HepG2 (cell line): ENCODE measurements around the gene RBM19. TPM values are rescaled to one million over a fixed set of nuclear protein-coding genes. Genes with fewer than 3 reads are reported as not detected.

Experiments
- BRD4 ChIP-seq: sonication (generic); formaldehyde crosslinking; IDR thresholded peaks from 2 replicates; pipeline ENCODE4 v1.4.0; 2020; ENCODE audit warnings: missing genetic modification reagents
- FOXO1 ChIP-seq: sonication (generic); formaldehyde crosslinking; IDR thresholded peaks from 2 replicates; pipeline ENCODE4 v1.4.0; 2020; ENCODE audit warnings: missing genetic modification reagents
- GABPA ChIP-seq, 2 experiments: IDR thresholded peaks; 2 replicates each; pipeline ENCODE4 v1.6.1; 2011 to 2016; ENCODE audit warnings: low read depth in 2 of 2, low read length in 1 of 2, missing biosample characterization in 1 of 2, missing genetic modification characterization in 1 of 2
- SPEN ChIP-seq: sonication (generic); formaldehyde crosslinking; IDR thresholded peaks from 2 replicates; pipeline ENCODE4 v1.5.1; 2020; ENCODE audit warnings: low read depth, mild to moderate bottlenecking, missing genetic modification reagents
- TBX3 ChIP-seq: fragments of 450-650 bp; IDR thresholded peaks from 2 replicates; pipeline ENCODE4 v1.6.1; 2017; ENCODE audit warnings: antibody characterized with exemption, mild to moderate bottlenecking, inconsistent platforms, borderline replicate concordance
- ZBTB38 ChIP-seq: sonication (generic); formaldehyde crosslinking; IDR thresholded peaks from 2 replicates; pipeline ENCODE4 v1.5.1; 2020; ENCODE audit warnings: mild to moderate bottlenecking, missing genetic modification reagents
- ZNF3 ChIP-seq: IDR thresholded peaks from 2 replicates; pipeline ENCODE4 v1.7.0; 2017; ENCODE audit warnings: inconsistent platforms
- ZNF781 ChIP-seq: sonication (generic); formaldehyde crosslinking; IDR thresholded peaks from 2 replicates; pipeline ENCODE4 v1.5.1; 2020; ENCODE audit warnings: borderline replicate concordance, mild to moderate bottlenecking, missing genetic modification reagents; ENCODE audit errors: not compliant biosample characterization
- polyA plus RNA-seq, 8 experiments: library from polyadenylated mRNA; depleted of rRNA in 3 of 8; stranded (reverse) in 7 of 8; unstranded in 1 of 8; fragments of >200 nt; fragmentation: Illumina TruSeq in 4 of 8; extraction: Trizol in 4 of 8; gene quantifications; 2 replicates each; pipeline versions ENCODE4 v1.2.1 to v1.2.3, GENCODE V29; 2011 to 2016; ENCODE audit warnings: low read depth in 4 of 8, missing spikeins in 1 of 8, mixed read lengths in 1 of 8; ENCODE audit not compliant: insufficient read depth in 1 of 8
- total RNA-seq, 5 experiments: library from RNA; depleted of rRNA; stranded (reverse); fragments of >200 nt; fragmentation: Illumina TruSeq; extraction: Trizol; gene quantifications; 2 replicates each; pipeline ENCODE4 v1.2.3, GENCODE V29; 2016; ENCODE audit warnings: low read depth in 1 of 5
- TF ChIP-seq, protein P1 (sequence below): sonication (generic); formaldehyde crosslinking; IDR thresholded peaks from 2 replicates; pipeline ENCODE4 v1.5.1; 2020; ENCODE audit warnings: mild to moderate bottlenecking, missing genetic modification reagents, borderline replicate concordance
- TF ChIP-seq, protein P2 (sequence below): sonication (generic); formaldehyde crosslinking; IDR thresholded peaks from 2 replicates; pipeline ENCODE4 v1.4.0; 2020; ENCODE audit warnings: missing genetic modification reagents, mild to moderate bottlenecking, borderline replicate concordance
- TF ChIP-seq, protein P3 (sequence below): sonication (generic); formaldehyde crosslinking; IDR thresholded peaks from 2 replicates; pipeline ENCODE4; 2020; ENCODE audit warnings: missing genetic modification reagents, mild to moderate bottlenecking, borderline replicate concordance
- TF ChIP-seq, protein P4 (sequence below): sonication (generic); formaldehyde crosslinking; IDR thresholded peaks from 2 replicates; pipeline ENCODE4 v1.5.0; 2020; ENCODE audit warnings: mild to moderate bottlenecking, missing genetic modification reagents
- TF ChIP-seq, protein P5 (sequence below): IDR thresholded peaks from 2 replicates; pipeline ENCODE4 v1.6.1; 2012; ENCODE audit warnings: inconsistent platforms

The RBM19 gene
- total and polyA plus RNA-seq, 2 of the 13 experiments (the other 11 are each of a cell fraction or from before 2014, with no cell fraction given) = 19.3 to 32.2 TPM

DNA sequence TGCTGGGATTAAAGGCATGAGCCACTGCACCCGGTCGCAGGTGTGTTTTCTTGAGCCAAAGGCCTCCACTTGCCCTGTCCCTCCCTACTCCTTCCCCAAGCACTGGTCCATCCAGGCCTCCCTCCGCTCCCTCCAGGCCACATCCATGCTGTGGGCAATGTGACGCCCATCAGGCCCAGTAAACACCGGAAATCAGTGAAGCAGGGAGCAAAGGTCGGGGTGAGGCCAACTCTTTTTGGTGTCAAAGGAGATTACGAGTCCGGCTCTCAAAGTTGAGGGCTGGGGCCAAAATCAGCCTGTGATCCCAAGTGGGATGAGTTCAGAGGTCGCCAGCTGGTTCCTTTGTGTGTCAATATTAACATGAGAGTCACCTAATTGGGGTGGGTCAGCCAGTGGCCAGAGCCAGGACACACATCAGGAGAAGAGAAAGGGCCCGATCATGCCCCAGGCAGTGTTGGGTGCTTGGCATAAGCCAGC, 195.7 kb downstream of the RBM19 start (continued):
- TF ChIP-seq TBX3 (peak; percentile 84; the same call in 1 of the 2 replicates), GABPA (IDR thresholded peaks at IDR 0.05; ENCODE audit: low read depth, low read length) (peak; percentile 29; the same call in 1 of the 2 replicates), GABPA (CRISPR knock-in tag; IDR thresholded peaks at IDR 0.05; ENCODE audit: low read depth) (peak; percentile 87), BRD4 (CRISPR knock-in tag) (peak; percentile 85; the same call in 1 of the 2 replicates), FOXO1 (CRISPR knock-in tag) (peak; percentile 99), ZNF3 (CRISPR knock-in tag) (no peak; the same call in 1 of the 2 replicates), ZNF781 (CRISPR knock-in tag) (peak; percentile 29), ZBTB38 (peak; percentile 86), SPEN (peak; percentile 88)
- TF ChIP-seq, protein P1, sequence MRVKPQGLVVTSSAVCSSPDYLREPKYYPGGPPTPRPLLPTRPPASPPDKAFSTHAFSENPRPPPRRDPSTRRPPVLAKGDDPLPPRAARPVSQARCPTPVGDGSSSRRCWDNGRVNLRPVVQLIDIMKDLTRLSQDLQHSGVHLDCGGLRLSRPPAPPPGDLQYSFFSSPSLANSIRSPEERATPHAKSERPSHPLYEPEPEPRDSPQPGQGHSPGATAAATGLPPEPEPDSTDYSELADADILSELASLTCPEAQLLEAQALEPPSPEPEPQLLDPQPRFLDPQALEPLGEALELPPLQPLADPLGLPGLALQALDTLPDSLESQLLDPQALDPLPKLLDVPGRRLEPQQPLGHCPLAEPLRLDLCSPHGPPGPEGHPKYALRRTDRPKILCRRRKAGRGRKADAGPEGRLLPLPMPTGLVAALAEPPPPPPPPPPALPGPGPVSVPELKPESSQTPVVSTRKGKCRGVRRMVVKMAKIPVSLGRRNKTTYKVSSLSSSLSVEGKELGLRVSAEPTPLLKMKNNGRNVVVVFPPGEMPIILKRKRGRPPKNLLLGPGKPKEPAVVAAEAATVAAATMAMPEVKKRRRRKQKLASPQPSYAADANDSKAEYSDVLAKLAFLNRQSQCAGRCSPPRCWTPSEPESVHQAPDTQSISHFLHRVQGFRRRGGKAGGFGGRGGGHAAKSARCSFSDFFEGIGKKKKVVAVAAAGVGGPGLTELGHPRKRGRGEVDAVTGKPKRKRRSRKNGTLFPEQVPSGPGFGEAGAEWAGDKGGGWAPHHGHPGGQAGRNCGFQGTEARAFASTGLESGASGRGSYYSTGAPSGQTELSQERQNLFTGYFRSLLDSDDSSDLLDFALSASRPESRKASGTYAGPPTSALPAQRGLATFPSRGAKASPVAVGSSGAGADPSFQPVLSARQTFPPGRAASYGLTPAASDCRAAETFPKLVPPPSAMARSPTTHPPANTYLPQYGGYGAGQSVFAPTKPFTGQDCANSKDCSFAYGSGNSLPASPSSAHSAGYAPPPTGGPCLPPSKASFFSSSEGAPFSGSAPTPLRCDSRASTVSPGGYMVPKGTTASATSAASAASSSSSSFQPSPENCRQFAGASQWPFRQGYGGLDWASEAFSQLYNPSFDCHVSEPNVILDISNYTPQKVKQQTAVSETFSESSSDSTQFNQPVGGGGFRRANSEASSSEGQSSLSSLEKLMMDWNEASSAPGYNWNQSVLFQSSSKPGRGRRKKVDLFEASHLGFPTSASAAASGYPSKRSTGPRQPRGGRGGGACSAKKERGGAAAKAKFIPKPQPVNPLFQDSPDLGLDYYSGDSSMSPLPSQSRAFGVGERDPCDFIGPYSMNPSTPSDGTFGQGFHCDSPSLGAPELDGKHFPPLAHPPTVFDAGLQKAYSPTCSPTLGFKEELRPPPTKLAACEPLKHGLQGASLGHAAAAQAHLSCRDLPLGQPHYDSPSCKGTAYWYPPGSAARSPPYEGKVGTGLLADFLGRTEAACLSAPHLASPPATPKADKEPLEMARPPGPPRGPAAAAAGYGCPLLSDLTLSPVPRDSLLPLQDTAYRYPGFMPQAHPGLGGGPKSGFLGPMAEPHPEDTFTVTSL (CRISPR knock-in tag) = peak; percentile 89; the same call in 1 of the 2 replicates
- TF ChIP-seq, protein P2, sequence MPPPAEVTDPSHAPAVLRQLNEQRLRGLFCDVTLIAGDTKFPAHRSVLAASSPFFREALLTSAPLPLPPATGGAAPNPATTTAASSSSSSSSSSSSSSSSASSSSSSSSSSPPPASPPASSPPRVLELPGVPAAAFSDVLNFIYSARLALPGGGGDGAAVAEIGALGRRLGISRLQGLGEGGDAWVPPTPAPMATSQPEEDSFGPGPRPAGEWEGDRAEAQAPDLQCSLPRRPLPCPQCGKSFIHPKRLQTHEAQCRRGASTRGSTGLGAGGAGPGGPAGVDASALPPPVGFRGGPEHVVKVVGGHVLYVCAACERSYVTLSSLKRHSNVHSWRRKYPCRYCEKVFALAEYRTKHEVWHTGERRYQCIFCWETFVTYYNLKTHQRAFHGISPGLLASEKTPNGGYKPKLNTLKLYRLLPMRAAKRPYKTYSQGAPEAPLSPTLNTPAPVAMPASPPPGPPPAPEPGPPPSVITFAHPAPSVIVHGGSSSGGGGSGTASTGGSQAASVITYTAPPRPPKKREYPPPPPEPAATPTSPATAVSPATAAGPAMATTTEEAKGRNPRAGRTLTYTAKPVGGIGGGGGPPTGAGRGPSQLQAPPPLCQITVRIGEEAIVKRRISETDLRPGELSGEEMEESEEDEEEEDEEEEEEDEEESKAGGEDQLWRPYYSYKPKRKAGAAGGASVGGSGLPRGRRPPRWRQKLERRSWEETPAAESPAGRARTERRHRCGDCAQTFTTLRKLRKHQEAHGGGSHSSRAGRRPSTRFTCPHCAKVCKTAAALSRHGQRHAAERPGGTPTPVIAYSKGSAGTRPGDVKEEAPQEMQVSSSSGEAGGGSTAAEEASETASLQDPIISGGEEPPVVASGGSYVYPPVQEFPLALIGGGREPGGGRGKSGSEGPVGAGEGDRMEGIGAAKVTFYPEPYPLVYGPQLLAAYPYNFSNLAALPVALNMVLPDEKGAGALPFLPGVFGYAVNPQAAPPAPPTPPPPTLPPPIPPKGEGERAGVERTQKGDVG = 0 out of 2 replicates have a peak, but pooled peaks have one; percentile 72
- TF ChIP-seq, protein P3, sequence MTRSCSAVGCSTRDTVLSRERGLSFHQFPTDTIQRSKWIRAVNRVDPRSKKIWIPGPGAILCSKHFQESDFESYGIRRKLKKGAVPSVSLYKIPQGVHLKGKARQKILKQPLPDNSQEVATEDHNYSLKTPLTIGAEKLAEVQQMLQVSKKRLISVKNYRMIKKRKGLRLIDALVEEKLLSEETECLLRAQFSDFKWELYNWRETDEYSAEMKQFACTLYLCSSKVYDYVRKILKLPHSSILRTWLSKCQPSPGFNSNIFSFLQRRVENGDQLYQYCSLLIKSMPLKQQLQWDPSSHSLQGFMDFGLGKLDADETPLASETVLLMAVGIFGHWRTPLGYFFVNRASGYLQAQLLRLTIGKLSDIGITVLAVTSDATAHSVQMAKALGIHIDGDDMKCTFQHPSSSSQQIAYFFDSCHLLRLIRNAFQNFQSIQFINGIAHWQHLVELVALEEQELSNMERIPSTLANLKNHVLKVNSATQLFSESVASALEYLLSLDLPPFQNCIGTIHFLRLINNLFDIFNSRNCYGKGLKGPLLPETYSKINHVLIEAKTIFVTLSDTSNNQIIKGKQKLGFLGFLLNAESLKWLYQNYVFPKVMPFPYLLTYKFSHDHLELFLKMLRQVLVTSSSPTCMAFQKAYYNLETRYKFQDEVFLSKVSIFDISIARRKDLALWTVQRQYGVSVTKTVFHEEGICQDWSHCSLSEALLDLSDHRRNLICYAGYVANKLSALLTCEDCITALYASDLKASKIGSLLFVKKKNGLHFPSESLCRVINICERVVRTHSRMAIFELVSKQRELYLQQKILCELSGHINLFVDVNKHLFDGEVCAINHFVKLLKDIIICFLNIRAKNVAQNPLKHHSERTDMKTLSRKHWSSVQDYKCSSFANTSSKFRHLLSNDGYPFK = peak; percentile 68; the same call in 1 of the 2 replicates
- TF ChIP-seq, protein P4, sequence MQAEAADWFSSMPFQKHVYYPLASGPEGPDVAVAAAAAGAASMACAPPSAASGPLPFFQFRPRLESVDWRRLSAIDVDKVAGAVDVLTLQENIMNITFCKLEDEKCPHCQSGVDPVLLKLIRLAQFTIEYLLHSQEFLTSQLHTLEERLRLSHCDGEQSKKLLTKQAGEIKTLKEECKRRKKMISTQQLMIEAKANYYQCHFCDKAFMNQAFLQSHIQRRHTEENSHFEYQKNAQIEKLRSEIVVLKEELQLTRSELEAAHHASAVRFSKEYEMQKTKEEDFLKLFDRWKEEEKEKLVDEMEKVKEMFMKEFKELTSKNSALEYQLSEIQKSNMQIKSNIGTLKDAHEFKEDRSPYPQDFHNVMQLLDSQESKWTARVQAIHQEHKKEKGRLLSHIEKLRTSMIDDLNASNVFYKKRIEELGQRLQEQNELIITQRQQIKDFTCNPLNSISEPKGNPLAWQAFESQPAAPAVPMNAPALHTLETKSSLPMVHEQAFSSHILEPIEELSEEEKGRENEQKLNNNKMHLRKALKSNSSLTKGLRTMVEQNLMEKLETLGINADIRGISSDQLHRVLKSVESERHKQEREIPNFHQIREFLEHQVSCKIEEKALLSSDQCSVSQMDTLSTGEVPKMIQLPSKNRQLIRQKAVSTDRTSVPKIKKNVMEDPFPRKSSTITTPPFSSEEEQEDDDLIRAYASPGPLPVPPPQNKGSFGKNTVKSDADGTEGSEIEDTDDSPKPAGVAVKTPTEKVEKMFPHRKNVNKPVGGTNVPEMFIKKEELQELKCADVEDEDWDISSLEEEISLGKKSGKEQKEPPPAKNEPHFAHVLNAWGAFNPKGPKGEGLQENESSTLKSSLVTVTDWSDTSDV = no peak
- TF ChIP-seq, protein P5, sequence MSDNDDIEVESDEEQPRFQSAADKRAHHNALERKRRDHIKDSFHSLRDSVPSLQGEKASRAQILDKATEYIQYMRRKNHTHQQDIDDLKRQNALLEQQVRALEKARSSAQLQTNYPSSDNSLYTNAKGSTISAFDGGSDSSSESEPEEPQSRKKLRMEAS = peak; percentile 94
